ENCODE measurements around the gene GATM. TPM values are rescaled to one million over a fixed set of nuclear protein-coding genes. Genes with fewer than 3 reads are reported as not detected.

GATM gene
- total and polyA plus RNA-seq, 10 of the 15 experiments (the other 5 are each of a cell fraction or from before 2014, with no cell fraction given): 11.7 to 83.1 (median 38.2) TPM

DNA sequence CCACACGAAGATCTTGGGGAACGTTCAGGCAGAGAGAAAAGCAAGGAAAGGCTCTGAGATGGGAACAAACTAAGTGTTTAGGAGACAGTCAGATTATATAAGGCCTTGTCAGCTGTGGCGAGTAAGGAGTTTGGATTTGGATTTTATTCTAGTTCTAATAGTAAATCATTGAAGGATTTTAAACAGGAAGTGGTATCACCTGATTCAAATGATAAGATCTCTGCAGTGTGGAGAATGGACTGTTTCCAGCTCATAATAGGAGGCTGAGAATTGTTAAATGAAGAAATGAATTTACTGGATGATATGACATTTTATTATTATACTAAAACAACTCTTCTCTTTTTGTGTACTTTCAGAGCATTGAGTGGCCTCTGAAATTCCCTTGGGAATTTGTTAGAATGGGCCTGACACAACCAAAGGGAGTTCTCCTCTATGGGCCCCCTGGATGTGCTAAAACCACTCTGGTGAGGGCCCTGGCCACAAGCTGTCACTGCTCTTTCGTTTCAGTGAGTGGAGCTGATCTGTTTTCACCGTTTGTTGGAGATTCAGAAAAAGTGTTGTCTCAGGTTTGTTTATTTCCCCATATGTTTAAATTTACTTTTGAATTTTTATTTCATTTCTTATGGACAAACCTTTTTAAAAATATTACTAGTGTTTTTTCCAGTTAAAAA lies 36.0 kb upstream of the GATM start (continued):
- no peak for TF ChIP-seq REST (IDR thresholded peaks at IDR 0.05; ENCODE audit: low read depth, low read length)
- no peak for TF ChIP-seq NR2C2 (IDR thresholded peaks at IDR 0.05; ENCODE audit: borderline replicate concordance, control insufficient read depth, insufficient read length, low read depth)
- TF ChIP-seq PKNOX1 (IDR thresholded peaks at IDR 0.05): no peak
- TF ChIP-seq, protein P1, sequence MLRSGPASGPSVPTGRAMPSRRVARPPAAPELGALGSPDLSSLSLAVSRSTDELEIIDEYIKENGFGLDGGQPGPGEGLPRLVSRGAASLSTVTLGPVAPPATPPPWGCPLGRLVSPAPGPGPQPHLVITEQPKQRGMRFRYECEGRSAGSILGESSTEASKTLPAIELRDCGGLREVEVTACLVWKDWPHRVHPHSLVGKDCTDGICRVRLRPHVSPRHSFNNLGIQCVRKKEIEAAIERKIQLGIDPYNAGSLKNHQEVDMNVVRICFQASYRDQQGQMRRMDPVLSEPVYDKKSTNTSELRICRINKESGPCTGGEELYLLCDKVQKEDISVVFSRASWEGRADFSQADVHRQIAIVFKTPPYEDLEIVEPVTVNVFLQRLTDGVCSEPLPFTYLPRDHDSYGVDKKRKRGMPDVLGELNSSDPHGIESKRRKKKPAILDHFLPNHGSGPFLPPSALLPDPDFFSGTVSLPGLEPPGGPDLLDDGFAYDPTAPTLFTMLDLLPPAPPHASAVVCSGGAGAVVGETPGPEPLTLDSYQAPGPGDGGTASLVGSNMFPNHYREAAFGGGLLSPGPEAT (IDR thresholded peaks at IDR 0.05; ENCODE audit: low read depth): no peak
- no peak for TF ChIP-seq MEF2A (IDR thresholded peaks at IDR 0.05; ENCODE audit: insufficient read depth, low read depth, low read length)

Measured in GM12878 (cell line).